BJ (cell line): ENCODE data around the gene C5orf52. TPM values are rescaled to one million over a fixed set of nuclear protein-coding genes. Genes with fewer than 3 reads are reported as not detected.
"Not testable (repeated sequence)": the region's sequence is repeated elsewhere in the genome, so short reads cannot be mapped to it uniquely, and the experiment has no call there.

Source experiments
- CTCF ChIA-PET: fragments of 350-600 bp; formaldehyde crosslinking; extraction: SDS; loops from one replicate; lab custom pipeline; 2021; ENCODE audit warnings: antibody characterized with exemption, inconsistent platforms; lab: Yijun Ruan, JAX
- POLR2A ChIA-PET: fragments of 300-600 bp; sonication (Branson Sonifier 250); formaldehyde crosslinking; extraction: SDS; loops from one replicate; lab custom pipeline; 2021; ENCODE audit warnings: antibody characterized with exemption; lab: Charles Lee
- DNase-seq: peaks from one replicate; pipeline ENCODE4 v3.0.0-alpha.2; 2011; ENCODE audit warnings: low read depth
- H3K27me3 ChIP-seq: 2 replicates; pipeline ENCODE4 v1.6.0; 2011; ENCODE audit warnings: low read length; ENCODE audit not compliant: control insufficient read depth, insufficient read depth
- H3K36me3 ChIP-seq: 2 replicates; pipeline ENCODE4 v1.5.1; 2011; ENCODE audit warnings: low read length; ENCODE audit not compliant: control insufficient read depth, insufficient read depth
- H3K4me3 ChIP-seq: 2 replicates; pipeline ENCODE4 v1.5.1; 2011; ENCODE audit warnings: low read depth, mild to moderate bottlenecking, control low read depth, low read length
- polyA plus RNA-seq: library from polyadenylated mRNA; depleted of rRNA; stranded (reverse); fragments of >200 nt; gene quantifications from 2 replicates; pipeline ENCODE4 v1.2.3, GENCODE V29; 2011
- TF ChIP-seq, protein P1 (sequence below): IDR thresholded peaks from 2 replicates; pipeline ENCODE4 v1.5.1; 2011; ENCODE audit warnings: low read depth, mild to moderate bottlenecking, control low read depth, inconsistent platforms, low read length, moderate library complexity; ENCODE audit not compliant: insufficient read depth

The C5orf52 gene
- polyA plus RNA-seq, 1 experiment, result not detected

DNA sequence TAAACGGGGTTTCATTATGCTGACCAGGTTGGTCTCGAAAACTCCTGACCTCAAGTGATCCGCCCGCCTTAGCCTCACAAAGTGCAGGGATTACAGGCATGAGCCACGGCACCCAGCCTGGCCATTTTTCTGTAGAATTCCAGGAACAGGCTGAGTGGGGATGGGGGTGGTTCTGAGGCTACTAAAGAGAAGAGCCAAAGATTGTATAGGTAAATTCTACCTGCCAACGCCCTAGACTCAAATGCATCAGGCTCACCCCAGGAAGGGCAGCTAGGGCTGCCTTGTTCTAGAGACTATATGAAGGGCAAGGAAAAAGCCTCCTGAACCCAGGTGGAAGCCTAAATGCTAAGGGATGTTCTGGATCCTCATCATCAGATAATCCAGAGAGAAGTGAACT, 1.6 kb upstream of the C5orf52 start:
- CTCF ChIA-PET, result interaction anchor here (0.6 to 3.8 kb wide), 6 partner anchors 20 to 1485 kb away, joined by 3 to 26 read pairs (median 3); no protein-coding TSS in a partner anchor
- H3K27me3 ChIP-seq, result no peaks in the 10 kb centered on the region; the same call in none of the 2 replicates
- no peak for DNase-seq
- TF ChIP-seq, protein P1, sequence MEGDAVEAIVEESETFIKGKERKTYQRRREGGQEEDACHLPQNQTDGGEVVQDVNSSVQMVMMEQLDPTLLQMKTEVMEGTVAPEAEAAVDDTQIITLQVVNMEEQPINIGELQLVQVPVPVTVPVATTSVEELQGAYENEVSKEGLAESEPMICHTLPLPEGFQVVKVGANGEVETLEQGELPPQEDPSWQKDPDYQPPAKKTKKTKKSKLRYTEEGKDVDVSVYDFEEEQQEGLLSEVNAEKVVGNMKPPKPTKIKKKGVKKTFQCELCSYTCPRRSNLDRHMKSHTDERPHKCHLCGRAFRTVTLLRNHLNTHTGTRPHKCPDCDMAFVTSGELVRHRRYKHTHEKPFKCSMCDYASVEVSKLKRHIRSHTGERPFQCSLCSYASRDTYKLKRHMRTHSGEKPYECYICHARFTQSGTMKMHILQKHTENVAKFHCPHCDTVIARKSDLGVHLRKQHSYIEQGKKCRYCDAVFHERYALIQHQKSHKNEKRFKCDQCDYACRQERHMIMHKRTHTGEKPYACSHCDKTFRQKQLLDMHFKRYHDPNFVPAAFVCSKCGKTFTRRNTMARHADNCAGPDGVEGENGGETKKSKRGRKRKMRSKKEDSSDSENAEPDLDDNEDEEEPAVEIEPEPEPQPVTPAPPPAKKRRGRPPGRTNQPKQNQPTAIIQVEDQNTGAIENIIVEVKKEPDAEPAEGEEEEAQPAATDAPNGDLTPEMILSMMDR, result no peak
- POLR2A ChIA-PET, result no interaction called here
- H3K4me3 ChIP-seq, result no peak overlapping the region
- no peaks in the 10 kb centered on the region for H3K36me3 ChIP-seq

GRCh38 chr5:157671592-157672330, 428 bp downstream of the C5orf52 start:
- CTCF ChIA-PET, result interaction anchor here (3.8 kb wide), 1 partner anchor 46 kb away, joined by 26 read pairs; no protein-coding TSS in a partner anchor
- TF ChIP-seq, protein P1, result no peak
- no peaks in the 10 kb centered on the region; the same call in none of the 2 replicates for H3K27me3 ChIP-seq
- H3K4me3 ChIP-seq, result peak overlapping the region; percentile 70
- H3K36me3 ChIP-seq, result no peaks in the 10 kb centered on the region
- POLR2A ChIA-PET, result no interaction called here
- DNase-seq, result no peak

- Histone ChIP-seq H3K4me3 (no peak overlapping the region), H3K27me3 (no peaks in the 10 kb centered on the region; the same call in none of the 2 replicates), H3K36me3 (no peaks in the 10 kb centered on the region)
- DNase-seq, result no peak
- TF ChIP-seq, protein P1, result no peak
- POLR2A ChIA-PET, result no interaction called here
- CTCF ChIA-PET, result interaction anchor here (0.9 kb wide), 1 partner anchor 345 kb away, joined by 3 read pairs; no protein-coding TSS in a partner anchor
Observed at GRCh38 chr5:157672976-157673375, 1.6 kb downstream of the C5orf52 start.

DNA sequence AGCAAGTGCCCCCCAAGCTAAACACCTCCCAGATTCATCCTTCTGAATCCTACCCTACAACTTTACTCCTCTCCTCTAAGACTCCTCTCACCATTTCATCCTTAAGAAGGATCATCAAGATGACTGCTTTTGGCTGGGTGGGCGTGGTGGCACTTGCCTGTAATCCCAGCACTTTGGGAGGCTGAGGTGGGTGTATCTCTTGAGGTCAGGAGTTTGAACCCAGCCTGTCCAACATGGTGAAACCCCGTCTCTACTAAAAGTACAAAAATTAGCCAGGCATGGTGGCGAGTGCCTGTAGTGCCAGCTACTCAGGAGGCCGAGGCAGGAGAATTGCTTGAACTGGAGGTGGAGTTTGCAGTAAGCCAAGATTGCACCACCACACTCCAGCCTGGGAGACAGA, 3.0 kb downstream of the C5orf52 start:
- DNase-seq, H3K4me3 ChIP-seq, POLR2A ChIA-PET, CTCF ChIA-PET, H3K36me3 ChIP-seq, H3K27me3 ChIP-seq: not testable (repeated sequence)

GRCh38 chr5:157677931-157678330, 6.6 kb downstream of the C5orf52 start:
- no peak overlapping the region for H3K4me3 ChIP-seq
- ChIA-PET POLR2A (no interaction called here), CTCF (no interaction called here)
- no peak for DNase-seq
- TF ChIP-seq, protein P1, result no peak
- H3K36me3 ChIP-seq, result no peaks in the 10 kb centered on the region
- H3K27me3 ChIP-seq, result no peaks in the 10 kb centered on the region
